ENCODE measurements around the gene SBK2.
A peak's percentile ranks its signal among the peaks of the same experiment; 100 is the strongest.
"Not testable (repeated sequence)": the region's sequence is repeated elsewhere in the genome, so short reads cannot be mapped to it uniquely, and the experiment has no call there.

The SBK2 gene

GRCh38 chr19:55536951-55537740 lies at the start of gene SBK2:
SBK2 (minus strand) TSS chr19:55537133; CDS start chr19:55536294, 839 bp downstream.
- DNase-seq, result no peak

GRCh38 chr19:55585658-55586339 lies 48.9 kb upstream of the SBK2 start:
- no peak for DNase-seq

DNA sequence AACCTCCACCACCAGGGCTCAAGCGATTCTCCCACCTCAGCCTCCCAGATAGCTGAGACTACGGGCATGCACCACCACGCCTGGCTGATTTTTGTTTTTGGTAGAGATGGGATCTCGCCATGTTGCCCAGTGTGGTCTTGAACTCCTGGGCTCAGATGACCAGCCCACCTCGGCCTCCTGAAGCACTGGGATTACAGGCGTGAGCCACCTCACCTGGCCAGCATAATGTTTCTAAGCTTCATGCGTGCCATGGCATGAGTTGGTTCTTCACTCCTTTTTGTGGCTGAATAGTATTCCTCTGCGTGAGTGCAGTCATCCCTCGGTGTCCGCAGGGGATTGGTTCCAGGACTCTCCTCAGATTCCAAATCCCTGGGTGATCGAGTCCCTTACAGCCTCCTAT lies 47.9 kb upstream of the SBK2 start:
- no peak for DNase-seq

- DNase-seq, result not testable (repeated sequence)
These were observed 47.0 kb upstream of the SBK2 start for GRCh38 chr19:55583897-55584296.

- DNase-seq, result not testable (repeated sequence)
These were observed 45.4 kb upstream of the SBK2 start for GRCh38 chr19:55582284-55582683.

GRCh38 chr19:55581823-55582223 lies 44.9 kb upstream of the SBK2 start:
- no peak for DNase-seq

GRCh38 chr19:55581145-55581822 lies 44.4 kb upstream of the SBK2 start:
- DNase-seq, result no peak

GRCh38 chr19:55580628-55581144 lies 43.8 kb upstream of the SBK2 start, which contains the start of gene ZNF579:
ZNF579 (minus strand) TSS chr19:55580848; CDS start chr19:55579639, 1,209 bp downstream.
- DNase-seq, result peak; percentile 50

DNA sequence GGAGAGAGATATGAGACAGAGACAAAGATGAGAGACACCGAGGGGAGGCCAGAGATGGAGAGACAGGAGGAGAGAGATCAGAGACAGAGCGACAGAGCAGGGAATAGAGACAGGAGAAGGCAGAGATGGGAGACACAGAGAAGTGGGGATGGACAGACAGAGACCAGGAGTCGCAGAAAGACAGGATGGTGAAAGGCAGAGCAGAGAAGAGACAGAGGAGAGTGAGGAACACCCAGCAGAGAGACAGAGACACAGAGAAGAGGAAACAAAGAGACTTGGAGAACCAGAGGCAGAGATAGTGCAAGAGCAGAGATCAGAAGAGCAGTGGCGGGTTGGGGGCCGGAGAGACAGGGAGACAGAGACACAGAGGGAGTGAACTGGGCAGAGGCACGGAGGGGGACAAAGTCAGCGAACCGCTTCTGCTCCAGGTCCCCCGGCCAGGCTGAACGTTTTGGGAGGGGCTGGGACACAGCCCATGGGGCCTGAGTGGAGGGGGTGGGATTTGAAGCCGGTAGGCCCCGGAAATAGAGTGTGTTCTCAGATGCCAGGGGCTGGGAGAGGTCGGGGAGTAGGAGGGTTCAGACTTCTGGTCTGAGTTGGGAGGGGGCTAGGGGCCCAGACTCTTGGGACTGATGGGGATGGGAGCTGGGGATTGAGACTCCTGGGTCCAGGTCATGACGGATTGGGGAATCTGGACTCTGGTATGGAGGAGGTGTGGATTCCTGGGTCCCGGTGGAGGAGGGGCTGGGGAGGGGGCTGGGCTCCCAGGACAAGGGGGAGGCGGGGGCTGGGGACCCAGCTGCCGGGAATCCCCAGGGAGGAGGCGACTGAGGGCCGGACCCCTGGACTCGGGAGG lies 43.1 kb upstream of the SBK2 start:
- DNase-seq, result no peak

DNA sequence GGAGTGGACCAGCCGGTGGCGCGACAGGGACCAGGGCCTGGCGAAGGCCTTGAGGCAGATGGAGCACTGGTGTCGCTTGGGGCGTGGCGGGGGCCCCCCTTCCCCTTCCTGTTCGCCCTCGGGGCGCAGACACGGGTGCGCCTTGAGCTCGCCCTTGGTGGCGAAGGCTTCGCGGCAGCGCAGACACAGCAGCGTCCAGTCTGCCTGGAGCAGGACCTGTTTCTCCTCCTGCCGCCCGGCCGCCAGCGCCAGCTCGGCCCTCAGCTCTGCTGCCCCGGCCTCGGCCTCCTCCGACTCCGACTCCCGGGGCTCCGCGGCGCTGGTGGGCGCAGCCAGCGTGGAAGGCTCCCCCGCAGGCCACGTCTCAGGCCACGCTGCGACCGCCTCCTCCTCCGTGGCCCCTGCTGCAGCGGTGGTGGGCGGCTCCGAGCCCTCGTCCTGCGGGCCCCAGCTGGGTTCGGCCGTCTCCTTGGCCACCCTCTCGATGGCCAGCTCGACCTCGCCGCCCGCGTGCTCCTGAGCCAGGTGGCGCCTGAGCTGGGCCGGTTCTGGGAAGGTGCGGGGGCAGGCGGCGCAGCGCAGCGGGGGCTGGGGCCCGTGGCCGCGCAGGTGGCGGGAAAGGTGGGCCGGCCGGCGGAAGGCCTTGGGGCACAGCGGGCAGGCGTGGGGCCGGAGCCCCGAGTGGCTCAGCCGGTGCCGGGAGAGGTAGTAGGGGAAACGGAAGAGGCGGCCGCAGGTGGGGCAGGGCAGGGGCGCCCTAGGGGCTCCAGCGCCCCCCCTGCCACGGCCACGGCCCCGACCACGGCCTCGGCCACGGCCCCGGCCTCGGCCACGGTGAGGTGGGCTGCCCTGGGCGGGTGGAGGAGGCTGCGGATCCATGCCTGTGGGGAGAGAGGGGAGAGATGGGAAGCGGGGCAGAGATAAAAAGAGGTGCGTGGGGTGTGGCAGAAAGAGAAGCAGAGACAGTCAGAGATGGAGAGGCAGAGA lies 42.1 kb upstream of the SBK2 start:
- no peak for DNase-seq

DNA sequence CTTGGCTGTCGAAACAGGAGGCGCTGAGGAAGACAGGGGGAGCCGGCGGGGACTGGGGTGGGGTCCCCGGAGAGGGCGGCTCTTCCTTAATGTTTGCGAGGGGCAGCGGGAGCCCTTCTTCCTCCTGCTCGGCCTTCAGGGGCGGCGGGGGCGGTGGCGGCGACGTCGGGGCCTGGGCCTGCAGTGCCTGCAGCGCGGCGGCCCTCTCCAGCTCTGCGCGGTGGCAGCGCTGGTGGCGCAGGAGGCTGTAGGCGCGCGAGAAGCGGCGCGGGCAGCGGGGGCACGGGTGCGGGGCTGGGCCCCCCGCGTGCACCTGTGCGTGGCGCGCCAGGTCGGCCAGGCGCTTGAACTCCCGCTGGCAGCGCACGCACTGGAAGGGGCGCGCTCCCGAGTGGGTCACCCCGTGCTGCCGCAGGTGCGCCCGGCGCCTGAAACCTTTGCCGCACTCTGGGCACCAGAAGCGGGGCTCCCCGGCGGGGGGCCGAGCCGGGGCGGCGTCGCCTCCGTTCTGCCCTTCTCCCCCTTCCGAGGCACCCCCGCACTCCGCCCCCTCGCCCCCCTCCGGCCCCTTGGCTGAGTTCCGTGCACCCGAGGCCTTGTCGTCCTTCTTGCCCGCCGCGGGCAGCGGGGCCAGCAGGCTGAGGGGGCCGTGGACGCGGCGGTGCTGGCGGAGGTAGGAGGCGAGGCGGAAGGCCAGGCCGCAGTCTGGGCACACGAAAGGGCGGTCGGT lies 41.3 kb upstream of the SBK2 start:
- no peak for DNase-seq

DNA sequence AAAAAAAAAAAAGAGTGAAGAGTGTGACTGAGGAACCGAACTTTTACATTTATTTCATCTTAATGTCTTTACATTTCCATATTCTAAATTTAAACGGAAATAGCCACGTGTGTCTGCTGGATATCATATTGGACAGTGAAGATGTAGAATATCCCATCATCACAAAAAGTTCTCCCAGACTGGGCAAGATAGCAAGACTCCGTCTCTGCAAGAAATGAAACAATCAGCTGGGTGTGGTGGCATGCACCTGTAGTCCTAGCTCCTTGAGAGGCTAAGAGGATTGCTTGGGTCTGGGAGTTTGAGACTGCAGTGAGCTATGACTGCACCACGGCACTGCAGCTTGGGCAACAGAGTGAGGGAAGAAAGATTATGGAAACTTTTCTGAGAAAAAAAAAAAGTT lies 39.8 kb upstream of the SBK2 start:
- no peak for DNase-seq

- DNase-seq, result not testable (repeated sequence)
These were observed 37.0 kb upstream of the SBK2 start for GRCh38 chr19:55573929-55574328.

DNA sequence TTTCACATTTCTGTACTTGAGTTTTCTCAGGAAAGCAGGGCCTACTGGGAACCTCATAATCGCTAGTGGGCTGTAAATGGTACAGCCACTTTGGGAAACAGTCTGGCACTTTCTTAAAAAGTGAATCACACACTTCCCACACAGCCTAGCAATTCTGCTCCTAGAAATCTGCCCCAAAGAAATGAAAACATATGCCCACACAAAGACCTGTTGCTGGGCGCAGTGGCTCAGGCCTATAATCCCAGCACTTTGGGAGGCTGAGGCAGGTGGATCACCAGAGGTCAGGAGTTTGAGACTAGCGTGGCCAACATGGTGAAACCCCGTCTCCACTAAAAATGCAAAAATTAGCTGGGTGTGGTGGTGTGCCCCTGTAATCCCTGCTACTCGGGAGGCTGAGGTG lies 32.5 kb upstream of the SBK2 start:
- not testable (repeated sequence) for DNase-seq

DNA sequence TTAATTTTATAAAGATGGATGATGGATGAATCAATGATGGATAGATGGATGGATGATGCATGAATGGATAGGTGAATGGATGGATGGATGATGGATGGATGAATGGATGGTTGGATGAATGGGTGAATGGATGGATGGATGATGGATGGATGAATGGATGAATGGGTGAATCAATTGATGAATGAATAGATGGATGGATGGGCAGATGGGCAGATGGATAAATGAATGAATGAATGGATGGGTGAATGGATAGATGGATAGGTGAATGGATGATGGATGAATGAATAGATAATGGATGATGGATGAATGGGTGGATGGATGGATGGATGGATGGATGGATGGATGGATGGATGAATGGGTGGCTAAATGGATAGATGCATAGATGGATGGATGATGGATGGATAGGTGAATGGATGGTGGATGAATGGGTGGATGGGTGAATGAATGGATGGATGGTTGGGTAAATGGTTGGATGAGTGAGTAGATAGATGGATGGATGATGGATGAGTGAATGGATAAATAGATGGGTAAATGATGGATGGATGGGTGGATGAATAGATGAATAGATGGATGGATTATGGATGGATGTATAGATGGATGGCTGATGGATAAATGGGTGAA lies 30.9 kb upstream of the SBK2 start:
- no peak for DNase-seq

DNA sequence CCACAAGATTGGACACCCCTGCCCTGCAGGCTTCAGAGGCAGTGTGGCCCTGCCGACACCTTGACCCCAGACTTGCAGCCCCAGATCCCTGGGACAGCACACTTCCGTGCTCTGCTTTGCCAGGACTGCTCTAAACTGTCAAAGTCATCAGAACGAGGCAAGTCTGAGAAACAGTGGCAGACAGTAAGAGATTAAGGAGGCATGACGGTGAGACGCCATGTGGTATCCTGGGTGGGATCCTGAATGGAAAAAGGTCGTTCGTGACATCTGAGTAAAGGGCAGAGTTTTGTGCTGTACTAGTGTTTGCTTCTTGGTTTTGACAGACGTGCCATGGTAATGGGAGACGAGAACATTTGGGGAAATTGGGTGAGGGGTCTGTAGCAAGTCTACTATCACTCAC lies 29.9 kb upstream of the SBK2 start:
- no peak for DNase-seq

DNA sequence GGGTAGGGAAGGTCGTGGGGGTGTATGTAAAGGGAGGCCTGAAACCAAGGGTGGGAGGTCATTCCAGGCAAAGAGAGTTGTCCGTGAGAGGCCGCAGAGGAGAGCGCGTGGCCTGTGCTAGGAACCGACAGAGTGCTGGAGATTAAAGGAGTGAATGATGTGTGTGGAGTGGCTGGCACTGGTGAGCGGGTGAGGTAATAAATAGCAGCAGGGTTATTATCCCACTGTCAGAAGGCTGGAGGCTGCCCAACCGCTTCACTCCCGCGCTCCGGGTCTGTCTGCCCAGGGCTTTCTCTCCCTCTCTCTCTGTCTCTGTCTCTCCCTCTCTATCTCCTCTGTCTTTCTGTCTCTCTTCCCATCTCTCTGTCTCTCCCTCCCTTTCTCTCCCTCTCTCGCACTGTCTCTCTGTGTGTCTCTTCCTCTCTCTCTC lies 26.3 kb upstream of the SBK2 start:
- DNase-seq, result no peak

GRCh38 chr19:55559684-55560083 lies 22.8 kb upstream of the SBK2 start:
- no peak for DNase-seq

DNA sequence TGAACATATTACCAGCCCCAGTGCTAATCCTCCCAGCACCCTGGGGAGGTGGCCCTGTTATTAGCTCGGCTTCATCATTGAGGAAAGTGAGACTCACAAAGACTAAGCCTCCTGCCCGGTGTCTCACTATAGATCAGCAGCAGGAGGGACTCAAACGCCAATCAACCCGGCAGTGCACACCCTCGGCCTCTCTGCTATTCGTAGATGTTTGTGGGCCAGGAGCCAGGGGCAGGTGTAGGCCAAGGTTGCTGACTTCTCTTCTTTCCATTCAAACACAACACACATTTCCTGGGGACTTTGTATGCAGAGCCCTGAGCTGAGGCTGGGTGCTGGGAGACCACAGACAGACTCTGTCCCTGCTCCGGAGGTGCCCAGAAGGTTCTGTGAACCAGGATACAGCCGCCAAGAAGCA lies 17.8 kb upstream of the SBK2 start:
- no peak for DNase-seq

DNA sequence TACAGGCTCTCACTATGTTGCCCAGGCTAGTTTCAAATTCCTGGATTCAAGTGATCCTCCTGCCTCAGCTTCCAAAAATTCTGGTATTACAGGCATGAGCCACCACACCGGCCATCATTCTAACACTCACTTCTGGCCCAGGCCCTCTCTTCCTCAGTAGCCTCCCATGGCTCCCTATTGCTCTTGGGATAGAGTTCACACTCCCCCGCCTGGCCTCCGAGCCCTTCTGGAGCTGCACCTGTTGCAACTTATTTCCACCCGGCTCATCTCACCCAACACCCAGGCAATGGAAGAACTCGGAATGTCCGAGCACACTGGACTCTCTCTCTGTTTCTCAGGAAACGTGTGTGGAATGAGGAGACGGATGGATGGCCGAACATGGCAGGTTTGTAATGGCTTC lies 17.4 kb upstream of the SBK2 start:
- DNase-seq, result no peak

Measured in activated CD4-positive, alpha-beta T cell treated with anti-CD3 and anti-CD28 coated beads for 1 hour (primary cell).